Choroid plexus epithelial cell (primary cell): ENCODE measurements around the gene FILIP1L.

ENCODE experiments used
- DNase-seq: peaks from one replicate; pipeline ENCODE4 v3.0.0-alpha.2; 2010; ENCODE audit warnings: low read depth
- H3K4me3 ChIP-seq: 2 replicates; pipeline ENCODE4 v1.5.1; 2011; ENCODE audit warnings: low read depth, mild to moderate bottlenecking, control low read depth, low read length, moderate library complexity
- CTCF ChIP-seq: conservative IDR thresholded peaks from 2 replicates; pipeline ENCODE4 v1.5.1; 2011; ENCODE audit warnings: low read depth, mild to moderate bottlenecking, control low read depth, inconsistent platforms, low read length, moderate library complexity

Gene FILIP1L

GRCh38 chr3:100072326-100073048 is 41.8 kb downstream of the FILIP1L start:
- no peak overlapping the region for H3K4me3 ChIP-seq
- DNase-seq = no peak
- TF ChIP-seq CTCF = no peak

- no peak for TF ChIP-seq CTCF
- no peak for DNase-seq
- H3K4me3 ChIP-seq = no peak overlapping the region
Measured at GRCh38 chr3:100069472-100069871, 44.8 kb downstream of the FILIP1L start.

- peak; percentile 92 for DNase-seq
- peak; percentile 86 for TF ChIP-seq CTCF
- H3K4me3 ChIP-seq = no peak overlapping the region
Measured at GRCh38 chr3:100068826-100069225, 45.5 kb downstream of the FILIP1L start.

- no peak for DNase-seq
- no peak for TF ChIP-seq CTCF
- no peak overlapping the region for H3K4me3 ChIP-seq
Measured at GRCh38 chr3:100067589-100067988, 46.7 kb downstream of the FILIP1L start.

GRCh38 chr3:100063929-100064461 is 50.3 kb downstream of the FILIP1L start:
- TF ChIP-seq CTCF = no peak
- peak; percentile 69 for DNase-seq
- H3K4me3 ChIP-seq = no peak overlapping the region

GRCh38 chr3:100062665-100063064 is 51.6 kb downstream of the FILIP1L start:
- TF ChIP-seq CTCF = no peak
- H3K4me3 ChIP-seq = no peak overlapping the region
- no peak for DNase-seq
